ENCODE results near the gene RBPJL.
"Not testable (repeated sequence)": the region's sequence is repeated elsewhere in the genome, so short reads cannot be mapped to it uniquely, and the experiment has no call there.

RBPJL gene

DNA sequence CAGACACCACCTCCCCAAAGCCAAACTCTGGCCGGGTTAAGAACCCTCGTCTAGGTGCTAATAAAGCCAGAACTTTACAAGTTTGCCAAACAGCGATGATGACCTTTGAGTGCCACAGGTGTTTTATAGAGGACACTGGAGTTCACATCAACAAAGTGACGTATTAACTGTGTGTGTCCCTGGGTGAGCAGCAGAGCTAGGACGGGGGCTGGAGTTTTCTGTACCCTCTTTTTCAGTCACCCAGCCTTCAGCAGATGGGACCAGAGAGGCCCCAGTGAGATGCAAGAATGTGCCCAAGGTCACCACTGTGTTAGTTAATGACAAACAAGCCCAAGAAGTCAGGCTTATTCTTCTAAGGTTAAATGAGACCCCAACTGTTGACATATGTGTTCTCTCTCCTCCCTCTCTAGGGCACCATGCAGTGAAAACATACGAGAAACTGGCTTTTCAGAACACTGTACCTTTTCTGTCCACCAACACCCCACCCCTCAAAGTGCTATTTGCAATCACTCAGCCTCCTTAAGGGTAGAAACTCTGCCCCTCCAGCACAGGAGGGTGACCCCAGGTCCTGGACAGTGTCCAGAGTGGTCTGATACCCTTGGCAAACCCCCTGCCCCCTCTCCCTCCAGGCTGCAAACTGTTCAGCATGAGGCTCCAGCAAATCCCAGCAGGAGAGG lies 36.4 kb downstream of the RBPJL start:
- DNase-seq (ENCODE audit: low read depth in 2 of 2), result no peak

- DNase-seq (ENCODE audit: low read depth in 2 of 2), result no peak
Observed at GRCh38 chr20:45343532-45344167, 37.0 kb downstream of the RBPJL start.

GRCh38 chr20:45344168-45344860 lies 37.7 kb downstream of the RBPJL start:
- DNase-seq (ENCODE audit: low read depth in 2 of 2), result no peak

- no peak for DNase-seq (ENCODE audit: low read depth in 2 of 2)
Observed at GRCh38 chr20:45345104-45345936, 38.7 kb downstream of the RBPJL start.

- no peak for DNase-seq (ENCODE audit: low read depth in 2 of 2)
Observed at GRCh38 chr20:45346291-45346718, 39.7 kb downstream of the RBPJL start.

DNA sequence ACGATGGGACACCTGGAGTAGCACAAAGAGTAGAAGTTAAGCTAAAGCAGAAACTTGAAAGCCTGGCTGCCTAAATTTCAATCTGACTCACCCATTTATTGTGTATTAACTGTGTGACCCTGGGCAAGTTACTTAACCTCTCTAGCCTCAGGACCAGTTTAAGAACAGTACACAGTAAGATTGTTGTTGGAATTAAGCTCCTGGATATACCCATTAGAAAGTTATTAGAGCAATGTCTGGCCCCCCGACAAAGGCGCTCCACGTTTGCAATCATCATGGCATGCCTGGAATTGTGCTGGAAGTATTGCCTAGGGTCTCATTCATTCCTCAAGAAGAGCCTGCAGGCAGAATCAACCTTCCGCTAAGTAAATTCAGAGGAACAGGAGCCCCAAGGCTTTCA lies 40.2 kb downstream of the RBPJL start:
- no peak for DNase-seq (ENCODE audit: low read depth in 2 of 2)

GRCh38 chr20:45347297-45347935 lies 40.8 kb downstream of the RBPJL start:
- DNase-seq (ENCODE audit: low read depth in 2 of 2), result no peak

DNA sequence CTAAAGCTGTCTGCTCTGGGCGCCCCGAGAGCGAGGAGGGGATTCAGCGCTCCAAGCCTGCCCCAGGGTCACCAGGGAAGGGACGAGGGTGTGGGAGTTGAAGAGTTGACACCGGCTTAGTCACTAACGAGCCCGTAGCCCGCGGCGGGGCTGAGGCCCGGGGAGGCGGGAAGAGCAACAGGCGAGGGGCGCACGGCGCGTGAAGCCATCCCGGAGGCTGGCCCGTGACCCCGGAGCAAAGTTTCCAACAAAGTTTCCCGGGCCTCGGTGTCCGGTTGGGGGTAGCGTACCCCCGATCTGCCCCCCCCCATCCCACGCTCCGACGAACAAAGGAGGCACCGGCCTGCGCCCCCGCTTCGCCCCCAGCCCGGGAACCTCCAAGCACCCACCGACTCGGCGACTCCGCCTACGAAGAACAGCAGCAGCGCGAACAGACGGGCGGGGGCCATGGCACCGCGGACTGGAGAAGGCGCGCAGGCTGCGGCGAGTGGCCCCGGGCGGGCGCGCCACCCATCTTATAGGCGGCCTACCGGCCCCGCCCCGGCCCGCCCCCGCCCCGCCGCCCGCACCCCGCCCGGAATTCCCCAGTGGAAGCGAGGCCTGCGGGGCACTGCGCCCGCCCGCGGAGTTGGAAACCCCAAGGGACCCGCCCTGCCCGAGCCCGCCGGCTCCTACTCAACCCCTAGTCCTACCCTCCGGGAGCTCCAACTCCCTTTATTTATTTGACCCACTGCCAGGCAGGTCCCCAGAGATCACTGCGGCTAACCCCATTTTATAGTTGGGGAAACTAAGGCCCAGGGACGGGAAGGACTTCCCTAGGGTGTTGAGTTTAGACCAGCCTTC lies 41.5 kb downstream of the RBPJL start, which contains the start of gene SDC4:
TSS of gene SDC4 (minus strand) at position 489 of the 843 bp plus-strand sequence. CDS start at position 449, 40 bp downstream.
- DNase-seq (ENCODE audit: low read depth in 2 of 2), result peak in 1 of 2 donors; percentile 53

GRCh38 chr20:45350217-45350616 lies 43.6 kb downstream of the RBPJL start:
- DNase-seq (ENCODE audit: low read depth in 2 of 2), result no peak

GRCh38 chr20:45350795-45351194 lies 44.2 kb downstream of the RBPJL start:
- not testable (repeated sequence) for DNase-seq (ENCODE audit: low read depth in 2 of 2)

- DNase-seq (ENCODE audit: low read depth in 2 of 2), result no peak
Observed at GRCh38 chr20:45352729-45353128, 46.1 kb downstream of the RBPJL start.

DNA sequence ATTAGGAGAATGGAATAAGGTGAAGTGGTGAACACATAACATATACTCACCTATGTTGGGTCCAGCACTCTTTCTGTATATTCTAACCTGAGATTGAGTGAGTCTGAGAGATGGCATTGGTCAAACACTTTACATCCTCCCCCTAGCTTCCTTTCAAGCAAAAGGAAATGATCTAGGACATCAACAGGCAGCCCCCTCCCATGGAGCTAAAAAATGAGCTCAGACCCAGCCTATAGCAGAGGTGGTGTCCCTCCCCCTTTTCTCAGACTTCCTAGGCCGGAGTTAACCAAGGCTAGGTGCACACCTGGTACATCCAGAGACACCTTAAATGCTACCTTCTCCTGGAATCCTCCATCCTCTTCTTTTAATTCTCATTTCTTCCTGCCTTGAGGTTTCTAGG lies 47.1 kb downstream of the RBPJL start:
- no peak for DNase-seq (ENCODE audit: low read depth in 2 of 2)

DNA sequence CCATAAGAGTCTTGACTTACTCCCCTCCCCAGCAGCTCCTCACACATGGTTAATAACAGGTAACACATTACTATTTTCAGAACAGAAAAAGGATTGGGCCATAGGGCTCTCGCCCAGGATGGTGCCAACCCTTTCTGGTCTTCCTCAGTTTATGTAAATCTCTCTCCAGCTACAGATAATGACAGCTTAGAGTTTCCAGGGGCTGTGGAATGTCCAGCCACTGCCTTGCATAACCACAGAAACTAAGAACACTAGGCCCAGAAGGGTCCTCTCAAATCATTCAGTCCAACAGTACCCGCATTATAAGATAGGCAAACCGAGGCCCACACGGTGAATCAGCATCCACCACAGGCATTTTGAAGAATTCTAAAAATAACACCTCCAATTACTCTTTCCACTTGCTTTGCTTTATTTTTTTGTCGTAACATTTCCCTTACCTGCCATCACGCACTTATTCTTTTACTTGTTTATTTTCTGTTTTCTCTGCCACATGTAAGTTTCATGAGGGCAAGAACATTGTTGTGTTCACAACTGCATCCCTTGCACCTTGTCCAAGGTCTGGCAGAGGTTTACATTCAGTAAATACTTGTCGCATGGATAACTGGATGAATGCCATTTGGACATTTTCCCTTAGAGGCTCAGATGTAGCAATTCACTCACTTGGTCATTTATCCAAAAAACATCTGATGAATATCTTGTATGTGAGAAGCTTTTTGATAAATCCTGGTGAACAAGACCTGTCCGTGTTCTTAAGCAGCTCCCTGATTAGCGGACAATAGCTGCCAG lies 48.0 kb downstream of the RBPJL start:
- DNase-seq (ENCODE audit: low read depth in 2 of 2), result no peak

GRCh38 chr20:45355209-45356084 lies 48.8 kb downstream of the RBPJL start:
- DNase-seq (ENCODE audit: low read depth in 2 of 2), result no peak

DNA sequence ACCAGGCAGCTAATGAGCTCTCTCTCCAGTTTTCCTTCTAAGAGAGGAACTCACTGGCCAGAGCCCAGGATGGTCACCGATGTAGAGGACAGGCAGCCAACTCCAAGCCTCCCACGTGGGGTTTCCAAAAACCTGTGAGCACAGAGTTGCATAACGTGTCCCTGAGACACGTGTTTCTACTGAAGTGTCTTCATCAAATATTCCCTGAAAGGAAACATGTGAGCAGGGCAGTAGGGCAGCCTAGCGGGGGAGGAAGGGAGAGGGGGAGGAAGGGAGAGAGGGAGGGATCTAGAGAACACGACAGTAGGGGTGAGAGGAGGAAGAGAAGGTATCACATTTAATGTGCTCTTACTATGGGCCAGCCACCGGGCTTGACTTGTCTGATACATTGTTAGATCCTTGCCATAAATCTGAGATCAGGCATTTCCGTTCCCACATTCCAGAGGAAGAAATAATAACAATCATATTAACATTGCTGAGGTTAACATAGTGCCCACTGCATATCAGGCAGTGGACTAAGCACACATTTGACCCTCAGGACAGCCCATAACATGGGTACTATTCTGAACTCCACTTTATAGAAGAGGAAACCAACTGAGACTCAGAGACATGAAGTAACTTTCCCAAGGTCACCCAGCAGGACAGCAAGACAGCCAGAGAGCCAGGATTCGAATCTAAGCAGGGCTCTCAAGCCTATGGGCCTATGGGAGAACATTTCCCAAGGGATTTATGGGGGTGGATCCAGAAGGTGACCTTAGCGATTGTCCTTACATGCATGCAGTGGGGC lies 51.8 kb downstream of the RBPJL start:
- DNase-seq (ENCODE audit: low read depth in 2 of 2), result no peak

- DNase-seq (ENCODE audit: low read depth in 2 of 2), result no peak
Observed at GRCh38 chr20:45359069-45359405, 52.4 kb downstream of the RBPJL start.

DNA sequence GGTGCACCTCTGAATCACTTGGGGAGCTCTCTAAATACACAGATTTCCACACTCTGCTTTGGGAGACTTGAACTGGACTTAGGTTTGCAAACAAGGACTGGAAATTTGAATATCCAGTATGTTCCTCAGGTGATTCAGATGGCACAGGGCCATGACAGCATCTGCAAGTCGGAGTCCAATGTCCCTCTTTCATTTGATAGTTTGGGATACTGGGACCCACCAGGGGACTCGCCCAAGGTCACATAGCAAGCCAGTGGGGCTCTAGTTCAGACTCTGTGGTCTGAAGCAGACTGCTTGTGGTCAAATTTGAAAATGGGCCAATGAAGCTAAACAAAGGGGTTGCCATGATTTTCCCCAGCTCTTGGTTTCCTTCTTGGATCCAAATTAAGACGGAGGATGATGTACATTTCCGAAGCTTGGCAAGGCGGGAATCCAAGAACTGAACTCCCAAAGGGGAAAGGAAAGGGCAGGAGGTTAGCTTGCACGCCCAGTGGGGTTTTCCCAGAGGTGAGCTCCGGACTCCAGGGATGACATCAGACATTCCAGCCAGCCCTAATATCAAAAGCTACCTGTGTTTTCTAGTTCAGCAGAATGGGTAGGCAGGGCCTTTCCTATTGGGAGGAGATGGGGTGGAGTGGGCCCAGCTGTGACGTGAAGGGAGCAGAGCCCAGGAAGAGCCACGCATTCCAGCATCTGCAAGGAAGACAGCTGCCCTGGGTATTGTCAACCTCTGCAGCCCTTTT lies 52.9 kb downstream of the RBPJL start:
- DNase-seq (ENCODE audit: low read depth in 2 of 2), result no peak

Data from stimulated activated CD4-positive, alpha-beta T cell treated with anti-CD3 and anti-CD28 coated beads, Interleukin-15, amount 100 ng/mL, for 48 hours (primary cell).